GM12865 (cell line): ENCODE measurements around the gene MED10.
A peak's percentile ranks its signal among the peaks of the same experiment; 100 is the strongest.

ENCODE experiments used
- DNase-seq: peaks from one replicate; pipeline ENCODE4 v3.0.0; 2010; ENCODE audit warnings: low read depth
- H3K4me3 ChIP-seq: 2 replicates; pipeline ENCODE4 v1.5.1; 2011; ENCODE audit warnings: mild to moderate bottlenecking, low read depth, low read length, control low read depth
- CTCF ChIP-seq: IDR thresholded peaks from 2 replicates; pipeline ENCODE4 v1.5.1; 2011; ENCODE audit warnings: low read length, control low read depth, low read depth, inconsistent platforms; ENCODE audit not compliant: insufficient read depth; ENCODE audit errors: missing control alignments

Gene MED10

GRCh38 chr5:6389397-6389796 is 11.1 kb upstream of the MED10 start:
- H3K4me3 ChIP-seq: no peak overlapping the region
- TF ChIP-seq CTCF: no peak
- DNase-seq: no peak

GRCh38 chr5:6387970-6388369 is 9.6 kb upstream of the MED10 start:
- no peak overlapping the region for H3K4me3 ChIP-seq
- TF ChIP-seq CTCF: no peak
- DNase-seq: no peak

GRCh38 chr5:6386271-6386670 is 7.9 kb upstream of the MED10 start:
- TF ChIP-seq CTCF: no peak
- DNase-seq: no peak
- no peak overlapping the region for H3K4me3 ChIP-seq

DNA sequence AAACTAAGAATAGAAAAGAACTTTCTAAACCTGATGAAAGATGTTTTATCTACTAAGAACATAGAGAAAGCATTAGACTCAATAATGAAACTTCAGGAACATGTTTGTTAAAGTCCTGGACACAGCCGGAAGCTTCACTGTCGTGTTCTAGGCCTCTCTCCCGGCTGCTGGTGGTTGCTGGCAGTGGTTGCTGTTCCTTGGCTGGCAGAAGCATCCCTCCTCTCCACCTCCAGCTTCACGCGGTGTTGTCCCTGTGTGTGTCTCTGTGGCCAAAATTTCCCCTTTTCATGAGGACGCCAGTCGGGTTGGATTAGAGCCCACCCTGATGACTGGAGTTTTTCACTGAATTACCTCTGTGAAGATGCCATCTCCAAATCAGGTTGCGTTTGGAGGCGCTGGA is 6.5 kb upstream of the MED10 start:
- DNase-seq: no peak
- no peak overlapping the region for H3K4me3 ChIP-seq

DNA sequence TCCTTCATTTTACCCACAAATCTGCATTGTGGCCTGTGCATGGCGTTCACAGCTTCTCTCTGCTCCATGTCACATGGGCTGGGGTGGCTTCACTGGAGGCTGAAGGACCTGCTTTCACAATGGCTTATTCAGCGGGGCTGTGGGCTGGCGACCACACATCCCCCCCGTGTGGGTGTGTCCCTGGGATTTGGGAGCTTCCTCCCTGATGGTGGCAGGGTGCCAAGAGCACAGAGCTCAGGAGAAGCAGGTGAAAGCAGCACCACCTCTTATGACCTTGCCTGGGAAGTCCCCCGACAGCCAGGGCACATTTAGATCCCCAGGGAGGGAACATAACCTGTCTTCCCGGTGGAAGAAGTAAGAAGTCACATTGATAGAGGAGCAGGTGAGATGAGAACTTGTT is 5.0 kb upstream of the MED10 start:
- no peak for TF ChIP-seq CTCF
- DNase-seq: no peak

More for the DNA sequence above, 6.5 kb upstream of the MED10 start:
- no peak for TF ChIP-seq CTCF

GRCh38 chr5:6379246-6379645 is 899 bp upstream of the MED10 start:
- peak overlapping the region; percentile 89 for H3K4me3 ChIP-seq
- no peak for DNase-seq
- no peak for TF ChIP-seq CTCF

More for the DNA sequence above, 5.0 kb upstream of the MED10 start:
- no peak overlapping the region for H3K4me3 ChIP-seq

- DNase-seq: no peak
- no peak for TF ChIP-seq CTCF
- peak overlapping the region; percentile 89 for H3K4me3 ChIP-seq
These were observed 388 bp upstream of the MED10 start for GRCh38 chr5:6378766-6379103.
